ENCODE results near the gene GAB3. TPM values are rescaled to one million over a fixed set of nuclear protein-coding genes. Genes with fewer than 3 reads are reported as not detected.
"Not testable (repeated sequence)": the region's sequence is repeated elsewhere in the genome, so short reads cannot be mapped to it uniquely, and the experiment has no call there.

Gene GAB3
- total RNA-seq, 1 donor: 4.2 TPM

DNA sequence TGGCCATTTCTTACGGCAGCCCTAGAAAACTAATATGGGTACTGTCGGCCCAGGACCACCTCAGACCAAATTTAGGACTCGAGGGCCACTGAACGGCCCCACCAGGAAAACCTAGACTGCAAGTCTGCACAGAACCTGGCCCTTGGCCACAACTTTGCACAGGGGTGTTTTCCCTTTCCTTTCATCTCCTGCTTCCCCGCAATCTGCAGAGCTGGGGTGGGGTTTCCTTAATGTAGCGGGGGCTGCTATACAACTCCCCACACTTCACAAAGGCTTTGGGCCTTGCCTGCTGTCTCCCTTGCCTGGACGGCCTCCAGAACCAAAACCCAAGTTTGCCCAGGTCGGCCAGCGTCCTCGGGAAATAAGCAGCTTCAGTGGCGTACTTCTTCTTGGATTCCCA, 119.9 kb downstream of the GAB3 start:
- H3K4me3 ChIP-seq (ENCODE audit: low read depth, low read length); DNase-seq (ENCODE audit: low read depth): not testable (repeated sequence)

GRCh38 chrX:154628960-154629359, 121.9 kb downstream of the GAB3 start:
- H3K4me3 ChIP-seq (ENCODE audit: low read depth, low read length); DNase-seq (ENCODE audit: low read depth): not testable (repeated sequence)

Small RNAs within 50 kb of the gene (small RNA-seq; reads per million reads assigned to genes)
- not detected for gene SNORA36A

Other genes starting within 250 kb of the GAB3 start
- 16.9 and 20.0 TPM in 2 replicates for gene FAM3A, start 234.8 kb downstream of the GAB3 start, total RNA-seq (ENCODE audit: low replicate concordance)
- gene G6PD, start 204.2 kb downstream of the GAB3 start, total RNA-seq (ENCODE audit: low replicate concordance): 45.5 and 126 TPM in 2 replicates
- 17.1 and 37.2 TPM in 2 replicates for gene IKBKG, start 203.5 kb downstream of the GAB3 start, total RNA-seq (ENCODE audit: low replicate concordance)
- not detected in 2 replicates for gene CTAG1A, start 165.9 kb downstream of the GAB3 start, total RNA-seq (ENCODE audit: low replicate concordance)
- gene CTAG1B, start 131.8 kb downstream of the GAB3 start, total RNA-seq (ENCODE audit: low replicate concordance): not detected in 2 replicates
- gene CTAG2, start 97.5 kb downstream of the GAB3 start, total RNA-seq (ENCODE audit: low replicate concordance): not detected in 2 replicates
- 36.5 and 47.8 TPM in 2 replicates for gene DKC1, start 11.8 kb upstream of the GAB3 start, total RNA-seq (ENCODE audit: low replicate concordance)
- gene MPP1, start 54.4 kb upstream of the GAB3 start, total RNA-seq (ENCODE audit: low replicate concordance): 10.0 and 23.3 TPM in 2 replicates
- not detected in 2 replicates for gene SMIM9, start 83.6 kb upstream of the GAB3 start, total RNA-seq (ENCODE audit: low replicate concordance)
- 2.6 and 7.1 TPM in 2 replicates for gene F8A1, start 135.3 kb upstream of the GAB3 start, total RNA-seq (ENCODE audit: low replicate concordance)